K562 (cell line): ENCODE results near the gene ACTN2. TPM values are rescaled to one million over a fixed set of nuclear protein-coding genes. Genes with fewer than 3 reads are reported as not detected.

Experiments
- ATAC-seq: fragments of 200-7000 bp; cut with Tn5 transposase; 3 replicates; pipeline ENCODE4 v1.9.1; 2020; ENCODE audit warnings: moderate library complexity
- BruUV-seq: library from RNA; stranded (reverse); fragments of 400-500 nt; replicated peaks from 2 replicates; lab custom pipeline; 2021; lab: Mats Ljungman, UMichigan
- CTCF ChIA-PET: fragments of 300-600 bp; formaldehyde crosslinking; extraction: SDS; loops from one replicate; lab custom pipeline; 2021; ENCODE audit warnings: low intra/inter-chr PET ratio; lab: Yijun Ruan, JAX
- POLR2A ChIA-PET: fragments of 300-600, 350-650 bp; sonication (Branson Sonifier 250); formaldehyde crosslinking; extraction: SDS; loops from one replicate; lab custom pipeline; 2021; ENCODE audit warnings: antibody characterized with exemption, inconsistent platforms; lab: Yijun Ruan, JAX
- DNase-seq, 4 experiments: peaks; one replicate each; pipeline versions ENCODE4 v3.0.0 to v3.0.0-alpha.2; 2011 to 2018; ENCODE audit warnings: low spot score in 3 of 4, mixed read lengths in 3 of 4; ENCODE audit errors: extremely low read depth in 1 of 4
- FAIRE-seq: peaks from 2 replicates; lab custom pipeline; 2011; peaks lifted over from hg19 to GRCh38; lab: Jason Lieb, UNC
- H2AFZ ChIP-seq: 2 replicates; pipeline ENCODE4 v1.6.0; 2011; ENCODE audit warnings: low read depth, low read length, control low read depth, inconsistent platforms
- H3K27ac ChIP-seq: fragments of 200-600 bp; 3 replicates; pipeline ENCODE4 v1.8.0; 2011; ENCODE audit warnings: low read depth, mild to moderate bottlenecking, control low read depth, inconsistent platforms, low read length, moderate library complexity, mixed read lengths; ENCODE audit errors: extremely low read depth
- H3K27me3 ChIP-seq, 2 experiments: fragments of 300-600 bp in 1 of 2; 2 replicates in 1 of 2; 3 replicates in 1 of 2; pipeline versions ENCODE4 v1.6.0 to v1.8.0; 2011; ENCODE audit warnings: inconsistent platforms in 2 of 2, low read length in 2 of 2, mild to moderate bottlenecking in 1 of 2, mixed read lengths in 1 of 2, moderate library complexity in 1 of 2; ENCODE audit not compliant: control insufficient read depth in 2 of 2, insufficient read depth in 2 of 2
- H3K36me3 ChIP-seq: fragments of 300-600 bp; 3 replicates; pipeline ENCODE4 v1.8.0; 2011; ENCODE audit warnings: mild to moderate bottlenecking, low read length, inconsistent platforms; ENCODE audit not compliant: control insufficient read depth, insufficient read depth
- H3K4me1 ChIP-seq, 2 experiments: fragments of 200-600 bp in 1 of 2; replicated peaks in 1 of 2; 2 replicates in 1 of 2; 3 replicates in 1 of 2; pipeline versions ENCODE4 v1.5.1 to v1.8.0; 2011; ENCODE audit warnings: inconsistent platforms in 2 of 2, low read length in 2 of 2, mild to moderate bottlenecking in 1 of 2, mixed read lengths in 1 of 2, moderate library complexity in 1 of 2; ENCODE audit not compliant: control insufficient read depth in 2 of 2, insufficient read depth in 2 of 2
- H3K4me2 ChIP-seq: 2 replicates; pipeline ENCODE4 v1.6.1; 2011; ENCODE audit warnings: low read length, control low read depth, inconsistent platforms, mixed read lengths; ENCODE audit not compliant: insufficient read depth
- H3K4me3 ChIP-seq: fragments of 200-600 bp; sonication (generic), shearing (Covaris generic); 2 replicates; pipeline ENCODE4 v1.5.1; 2016; ENCODE audit warnings: control low read depth, inconsistent platforms
- H3K79me2 ChIP-seq: fragments of 200-600 bp; 3 replicates; pipeline ENCODE4 v1.8.0; 2011; ENCODE audit warnings: low read length, inconsistent platforms; ENCODE audit not compliant: control insufficient read depth, insufficient read depth
- H3K9ac ChIP-seq, 2 experiments: 2 replicates each; pipeline versions ENCODE4 v1.6.0 to v1.6.1; 2011; ENCODE audit warnings: low read depth in 2 of 2, low read length in 2 of 2, control low read depth in 1 of 2, inconsistent platforms in 1 of 2, mild to moderate bottlenecking in 1 of 2, mixed read lengths in 1 of 2; ENCODE audit not compliant: insufficient read depth in 1 of 2
- H3K9me1 ChIP-seq: one replicate; pipeline ENCODE4 v1.6.0; 2011; ENCODE audit warnings: inconsistent platforms, mild to moderate bottlenecking, low read length, moderate library complexity; ENCODE audit not compliant: control insufficient read depth, insufficient read depth
- H3K9me3 ChIP-seq: replicated peaks from 2 replicates; pipeline ENCODE4 v1.5.1; 2011; ENCODE audit warnings: low read depth, low read length, inconsistent platforms; ENCODE audit not compliant: control insufficient read depth, insufficient read depth
- H4K20me1 ChIP-seq: replicated peaks from 2 replicates; pipeline ENCODE4 v1.6.1; 2011; ENCODE audit warnings: low read length, inconsistent platforms, mixed read lengths; ENCODE audit not compliant: control insufficient read depth, insufficient read depth
- GATAD2B ChIP-seq: fragments of 450-650 bp; IDR thresholded peaks from 2 replicates; pipeline ENCODE4 v1.6.1; 2017; ENCODE audit warnings: mild to moderate bottlenecking, borderline replicate concordance
- SAFB2 ChIP-seq: fragments of 200-400 bp; formaldehyde crosslinking; IDR thresholded peaks from 2 replicates; pipeline ENCODE4 v1.6.1; 2018; ENCODE audit warnings: borderline replicate concordance, low read length, low read depth, moderate library complexity; ENCODE audit not compliant: severe bottlenecking
- ZNF239 ChIP-seq: fragments of 250-450 bp; sonication (Bioruptor Pico); IDR thresholded peaks from 2 replicates; pipeline ENCODE4 v1.4.0; 2020; ENCODE audit warnings: mild to moderate bottlenecking
- ZNF24 ChIP-seq: fragments of 450-650 bp; IDR thresholded peaks from 2 replicates; pipeline ENCODE4 v1.6.1; 2016
- WGBS: fragments of 100-300 bp; shearing (Covaris generic); methylation state at CpG from one replicate; pipeline ENCODE4 v1.1.6; 2016; ENCODE audit warnings: low coverage, mixed read lengths; ENCODE audit not compliant: insufficient coverage; ENCODE audit errors: missing lambda C conversion rate; 5-methylcytosine and 5-hydroxymethylcytosine counted together
- in situ Hi-C: fragments of 300-500 bp; cut with MboI; formaldehyde crosslinking; loops from 4 replicates; pipeline ENCODE4 v1.15.0; 2018; ENCODE audit warnings: inconsistent platforms, mixed read lengths
- intact Hi-C: fragments of 100-400 bp; cut with micrococcal nuclease; formaldehyde crosslinking; loops from 2 replicates; pipeline ENCODE4 v1.14.2; 2022
- polyA plus RNA-seq, 8 experiments: library from polyadenylated mRNA; depleted of rRNA in 4 of 8; stranded (reverse) in 5 of 8; unstranded in 3 of 8; fragments of >200 nt; fragmentation: Nextera tagmentation in 2 of 8; fragmentation: Illumina TruSeq in 1 of 8; extraction: Ambion mirVana in 2 of 8; extraction: Trizol in 1 of 8; gene quantifications; 2 replicates each; pipeline versions ENCODE4 v1.2.1 to v1.2.3, GENCODE V29; 2011 to 2014; ENCODE audit warnings: inconsistent platforms in 1 of 8, missing spikeins in 1 of 8
- total RNA-seq, 7 experiments: library from RNA; depleted of rRNA in 6 of 7; stranded (reverse); fragments of >200 nt in 6 of 7; fragmentation: Illumina TruSeq in 2 of 7; extraction: Trizol in 2 of 7; gene quantifications; 2 replicates each; pipeline versions ENCODE4 v1.2.1 to v1.2.3, GENCODE V29; 2011 to 2021; ENCODE audit warnings: low replicate concordance in 1 of 7
- TF ChIP-seq, protein P1 (sequence below): fragments of 250-450 bp; sonication (Bioruptor Pico); IDR thresholded peaks from 2 replicates; pipeline ENCODE4 v1.5.0; 2020; ENCODE audit warnings: mild to moderate bottlenecking

ACTN2 gene
- total and polyA plus RNA-seq, 9 of the 15 experiments (the other 6 are each of a cell fraction or from before 2014, with no cell fraction given): 0.18 to 0.94 (median 0.42) TPM

DNA sequence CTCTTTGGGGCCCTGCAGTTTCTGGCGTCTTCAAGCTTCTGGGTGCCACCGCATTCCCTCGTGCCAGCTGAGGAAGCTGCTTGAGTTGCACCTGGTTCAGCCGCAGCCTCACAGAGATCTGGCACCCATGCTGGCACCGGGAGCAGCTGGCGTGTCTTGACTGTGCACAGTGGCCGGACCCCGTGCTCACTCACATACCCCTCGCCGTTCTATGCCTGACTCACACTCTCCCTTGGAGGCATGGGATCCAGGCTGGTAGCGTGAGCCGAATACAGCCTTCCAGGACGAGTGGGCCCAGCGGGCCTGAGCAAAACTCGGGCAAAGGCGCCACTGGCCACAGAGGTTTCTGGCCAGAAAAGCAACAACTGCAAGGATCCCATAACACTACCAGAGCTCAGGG is 100.2 kb downstream of the ACTN2 start:
- Histone ChIP-seq H3K4me3 (no peak overlapping the region), H3K9ac (no peak overlapping the region), H2AFZ (no peak overlapping the region), H3K79me2 (no peaks in the 10 kb centered on the region), H3K36me3 (no peaks in the 10 kb centered on the region), H3K9me3 (no peaks in the 10 kb centered on the region), H3K9me1 (no peaks in the 10 kb centered on the region), H3K4me1 (peaks cover 0 to 3% of the 10 kb centered on the region in 2 experiments; a peak in 1 of 5 replicates), H3K4me2 (no peak overlapping the region), H3K27ac (no peak overlapping the region), H3K27me3 (peaks cover 4 to 17% of the 10 kb centered on the region in 2 experiments; a peak in 2 of 5 replicates), H4K20me1 (no peaks in the 10 kb centered on the region)
- intact Hi-C loops: no loop called here
- 3% methylated on average over 15 of the region's 16 CpGs for WGBS
- POLR2A ChIA-PET: interaction anchor here (0.9 to 1.4 kb wide), 2 partner anchors 9 to 18 kb away, joined by 3 to 4 read pairs; partner anchors contain the start of gene MTR
- DNase-seq (no peak), FAIRE-seq (no peak), ATAC-seq (peak; percentile 52)
- in situ Hi-C loops: no loop called here
- TF ChIP-seq ZNF239 (CRISPR knock-in tag): no peak
- TF ChIP-seq, protein P1, sequence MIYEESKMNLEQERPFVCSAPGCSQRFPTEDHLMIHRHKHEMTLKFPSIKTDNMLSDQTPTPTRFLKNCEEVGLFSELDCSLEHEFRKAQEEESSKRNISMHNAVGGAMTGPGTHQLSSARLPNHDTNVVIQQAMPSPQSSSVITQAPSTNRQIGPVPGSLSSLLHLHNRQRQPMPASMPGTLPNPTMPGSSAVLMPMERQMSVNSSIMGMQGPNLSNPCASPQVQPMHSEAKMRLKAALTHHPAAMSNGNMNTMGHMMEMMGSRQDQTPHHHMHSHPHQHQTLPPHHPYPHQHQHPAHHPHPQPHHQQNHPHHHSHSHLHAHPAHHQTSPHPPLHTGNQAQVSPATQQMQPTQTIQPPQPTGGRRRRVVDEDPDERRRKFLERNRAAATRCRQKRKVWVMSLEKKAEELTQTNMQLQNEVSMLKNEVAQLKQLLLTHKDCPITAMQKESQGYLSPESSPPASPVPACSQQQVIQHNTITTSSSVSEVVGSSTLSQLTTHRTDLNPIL: no peak
- TF ChIP-seq ZNF24: no peak
- no peak for TF ChIP-seq SAFB2
- TF ChIP-seq GATAD2B: no peak
- CTCF ChIA-PET: no interaction called here
- BruUV-seq: no TSS peak
